GDM1 (cell line): ENCODE measurements around the gene ADGRF3.
"Not testable (repeated sequence)": the region's sequence is repeated elsewhere in the genome, so short reads cannot be mapped to it uniquely, and the experiment has no call there.

Experiments used
- DNase-seq: peaks from one replicate; lab custom pipeline; 2025; lab: John Stamatoyannopoulos, UW

Gene ADGRF3

DNA sequence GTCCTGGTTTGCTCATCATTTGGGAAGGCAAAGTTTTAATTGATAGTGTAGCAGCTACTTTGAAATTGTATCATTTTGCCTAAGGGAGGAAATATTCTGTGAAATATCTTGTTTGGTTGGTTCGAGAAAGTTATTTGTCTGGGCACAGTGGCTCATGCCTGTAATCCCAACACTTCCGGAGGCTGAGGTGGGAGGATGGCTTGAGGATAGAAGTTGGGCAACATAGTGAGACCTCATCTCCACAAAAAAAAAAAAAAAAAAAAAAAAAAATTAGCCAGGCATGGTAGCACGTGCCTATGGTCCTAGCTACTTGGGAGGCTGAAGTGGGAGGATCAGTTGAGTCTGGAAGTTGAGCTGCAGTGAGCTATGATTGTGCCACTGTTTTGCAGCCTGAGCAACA, 3.1 kb upstream of the ADGRF3 start:
- DNase-seq: no peak

GRCh38 chr2:26347286-26347865, 787 bp upstream of the ADGRF3 start:
- no peak for DNase-seq

- peak; percentile 99 for DNase-seq
Observed at GRCh38 chr2:26345545-26346453, 790 bp downstream of the ADGRF3 start, which contains the start of gene SELENOI. SELENOI (plus strand) TSS chr2:26346143; CDS start chr2:26346233, 90 bp downstream.

GRCh38 chr2:26345283-26345544, 1.4 kb downstream of the ADGRF3 start:
- no peak for DNase-seq

DNA sequence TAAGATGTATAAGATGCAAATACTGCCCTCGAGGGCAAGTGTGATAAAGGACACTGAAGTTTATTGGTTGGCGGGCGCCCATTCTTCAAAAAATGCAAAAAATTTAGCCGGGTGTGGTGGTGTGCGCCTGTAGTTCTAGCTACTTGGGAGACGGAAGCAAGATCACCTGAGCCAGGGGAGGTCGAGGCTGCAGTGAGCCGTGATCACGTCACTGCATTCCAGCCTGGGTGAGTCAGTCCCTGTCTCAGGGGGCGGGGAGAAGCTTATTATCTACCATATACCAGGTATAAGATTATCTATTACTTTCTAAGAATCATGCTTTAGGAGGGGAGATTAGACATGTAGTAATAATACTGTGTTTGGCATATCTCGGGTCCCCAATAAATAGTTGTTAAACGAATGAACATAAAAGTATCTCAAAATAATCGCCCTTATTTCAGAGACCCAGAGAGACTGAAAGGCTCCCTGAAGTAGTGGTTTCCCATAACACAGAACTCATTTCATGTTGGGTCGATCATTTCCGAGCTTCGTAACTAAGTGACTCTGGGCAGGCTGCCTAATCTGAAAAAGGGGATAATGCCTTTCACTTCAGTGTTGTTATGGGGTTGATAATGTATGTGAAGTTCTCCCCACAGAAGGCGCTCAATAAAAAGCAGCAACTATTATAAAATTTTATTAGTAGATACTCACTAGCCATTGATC, 1.9 kb downstream of the ADGRF3 start:
- DNase-seq: no peak

- DNase-seq: no peak
Observed at GRCh38 chr2:26340831-26341230, 5.8 kb downstream of the ADGRF3 start.

DNA sequence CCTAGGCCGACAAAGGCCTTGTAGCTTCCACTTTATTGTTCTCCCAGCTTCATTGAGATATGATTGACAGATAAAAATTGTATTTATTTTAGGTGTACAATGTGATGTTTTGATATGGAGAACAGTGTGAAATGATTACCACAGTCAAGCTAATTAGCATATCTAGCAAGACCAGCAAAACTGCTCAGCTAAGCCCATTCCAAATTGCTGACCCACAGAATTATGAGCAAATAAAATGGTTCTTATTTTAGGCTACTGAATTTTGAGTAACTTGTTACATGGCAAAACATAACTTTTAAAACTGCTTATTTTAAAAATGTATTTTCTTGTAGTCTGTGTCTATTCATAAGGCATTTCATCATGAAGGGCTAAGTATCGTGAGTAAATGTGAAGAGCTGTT, 9.3 kb downstream of the ADGRF3 start:
- DNase-seq: no peak

GRCh38 chr2:26336719-26337118, 9.9 kb downstream of the ADGRF3 start:
- no peak for DNase-seq

- DNase-seq: no peak
Observed at GRCh38 chr2:26335231-26335630, 11.4 kb downstream of the ADGRF3 start.

GRCh38 chr2:26333293-26333692, 13.3 kb downstream of the ADGRF3 start:
- no peak for DNase-seq

DNA sequence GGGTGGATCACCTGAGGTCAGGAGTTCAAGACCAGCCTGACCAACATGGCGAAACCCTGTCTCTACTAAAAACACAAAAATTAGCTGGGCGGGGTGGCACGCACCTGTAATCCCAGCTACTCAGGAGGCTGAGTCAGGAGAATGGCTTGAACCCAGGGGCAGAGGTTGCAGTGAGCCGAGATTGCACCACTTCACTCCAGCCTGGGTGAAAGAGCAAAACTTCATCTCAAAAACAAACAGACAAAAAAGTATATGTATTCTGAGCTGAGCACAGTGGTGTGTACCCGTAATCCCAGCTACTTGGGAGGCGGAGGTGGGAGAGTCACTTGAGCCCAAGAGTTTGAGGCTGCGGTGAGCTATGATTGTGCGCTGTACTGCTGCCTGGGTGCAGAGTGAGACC, 15.3 kb downstream of the ADGRF3 start:
- DNase-seq: not testable (repeated sequence)

DNA sequence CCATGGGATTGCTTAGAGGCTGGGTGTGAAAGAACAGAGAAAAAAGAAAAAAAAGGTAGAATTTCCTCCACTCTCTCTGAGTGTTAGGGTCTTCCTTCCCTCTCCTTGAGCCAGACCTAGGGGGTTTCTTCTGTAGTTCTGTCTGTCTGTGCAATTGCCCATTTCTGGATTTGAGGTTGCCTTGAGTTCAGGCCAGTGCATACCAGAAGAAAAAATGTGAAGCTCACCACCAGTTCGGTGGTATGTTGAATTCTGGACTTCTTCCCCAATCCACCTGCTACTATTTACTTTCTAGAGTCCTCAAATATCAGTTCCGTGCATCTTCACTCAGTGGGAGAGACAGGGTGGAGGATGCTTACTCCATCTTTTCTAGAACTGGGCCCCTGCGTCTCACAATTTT, 16.0 kb downstream of the ADGRF3 start:
- DNase-seq: no peak

- DNase-seq: peak; percentile 79
Observed at GRCh38 chr2:26330114-26330549, 16.5 kb downstream of the ADGRF3 start.

DNA sequence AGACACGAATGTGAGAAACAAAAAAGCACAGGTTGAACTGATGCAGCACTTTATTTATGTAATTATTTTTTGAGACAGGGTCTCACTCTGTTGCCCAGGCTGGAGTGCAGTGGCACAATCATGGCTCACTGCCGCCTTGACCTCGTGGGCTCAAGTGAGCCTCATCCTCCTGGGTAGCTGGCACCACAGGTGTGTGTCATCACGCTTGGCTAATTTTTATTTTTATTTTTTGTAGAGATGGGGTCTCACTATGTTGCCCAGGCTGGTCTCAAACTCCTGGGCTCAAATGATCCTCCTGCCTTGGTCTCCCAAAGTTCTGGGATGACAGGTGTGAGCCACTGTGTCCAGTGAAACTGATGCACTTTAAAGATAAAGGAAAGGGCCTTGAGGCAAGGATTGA, 17.5 kb downstream of the ADGRF3 start:
- DNase-seq: not testable (repeated sequence)

- no peak for DNase-seq
Observed at GRCh38 chr2:26327291-26328272, 19.0 kb downstream of the ADGRF3 start.

- DNase-seq: no peak
Observed at GRCh38 chr2:26326514-26326913, 20.1 kb downstream of the ADGRF3 start.

DNA sequence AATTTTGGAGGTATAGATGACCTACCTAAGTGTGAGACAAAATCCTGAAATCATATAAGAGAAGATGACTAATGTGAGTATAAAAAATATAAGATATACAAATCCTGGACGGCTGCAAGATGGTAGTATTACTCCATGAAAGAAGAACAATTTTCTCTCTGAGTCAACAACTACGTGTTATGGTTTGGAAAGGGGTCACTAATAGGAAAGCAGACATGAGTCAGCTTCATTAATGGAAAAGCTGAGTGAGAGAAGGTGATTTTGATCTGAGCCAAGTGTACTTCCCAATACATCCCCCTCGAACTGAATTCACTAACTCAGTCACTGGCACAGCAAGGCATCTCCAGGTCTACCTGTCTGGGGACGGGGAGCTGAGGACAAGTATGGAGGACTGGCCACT, 20.7 kb downstream of the ADGRF3 start:
- no peak for DNase-seq

GRCh38 chr2:26324903-26325302, 21.7 kb downstream of the ADGRF3 start:
- DNase-seq: no peak

DNA sequence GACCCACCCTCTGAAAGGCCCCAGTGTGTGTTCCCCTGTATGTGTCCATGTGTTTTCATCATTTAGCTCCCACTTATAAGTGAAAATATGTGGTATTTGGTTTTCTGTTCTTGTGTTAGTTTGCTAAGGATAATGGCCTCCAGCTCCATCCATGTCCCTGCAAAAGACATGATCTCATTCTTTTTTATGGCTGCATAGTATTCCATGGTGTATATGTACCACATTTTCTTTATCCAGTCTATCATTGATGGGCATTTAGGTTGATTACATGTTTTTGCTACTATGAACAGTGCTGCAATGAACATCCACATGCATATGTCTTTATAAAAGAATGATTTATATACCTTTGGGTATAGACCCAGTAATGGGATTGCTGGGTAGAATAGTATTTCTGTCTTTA, 22.1 kb downstream of the ADGRF3 start:
- DNase-seq: not testable (repeated sequence)

DNA sequence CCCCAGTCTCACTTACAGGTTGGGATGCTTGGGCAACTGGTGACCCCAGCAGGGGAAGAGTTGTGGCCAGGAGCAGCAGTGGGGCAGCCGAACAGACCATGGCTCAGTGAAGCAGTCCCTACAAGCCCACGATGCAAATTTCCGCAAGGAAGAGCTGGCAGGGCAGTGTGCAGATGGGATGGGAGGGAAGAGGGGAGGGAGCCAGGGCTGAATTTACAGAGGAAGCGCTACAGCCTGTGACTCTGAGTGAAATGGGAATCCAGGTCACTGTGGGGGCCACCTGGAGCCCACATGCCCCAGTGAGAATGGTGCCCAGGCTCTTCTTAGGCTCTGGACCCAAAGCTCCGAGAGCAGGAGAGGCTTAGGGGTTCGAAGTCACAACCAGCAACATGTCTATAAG, 27.6 kb downstream of the ADGRF3 start:
- DNase-seq: no peak

- DNase-seq: no peak
Observed at GRCh38 chr2:26317377-26318105, 29.0 kb downstream of the ADGRF3 start.
